HEK293 (cell line): ENCODE results near the gene SLC37A2.

Source experiments
- CTCF ChIA-PET: fragments of 350-600 bp; formaldehyde crosslinking; extraction: SDS; loops from one replicate; lab custom pipeline; 2021; ENCODE audit warnings: antibody characterized with exemption; lab: Yijun Ruan, JAX
- POLR2A ChIA-PET: fragments of 300-600 bp; formaldehyde crosslinking; extraction: SDS; loops from one replicate; lab custom pipeline; 2020; ENCODE audit warnings: antibody characterized with exemption, inconsistent platforms; lab: Yijun Ruan, JAX
- H3K27ac ChIP-seq: fragments of 200-500 bp; sonication (Bioruptor generic); 2 replicates; pipeline ENCODE4 v1.5.1; 2014; ENCODE audit warnings: low read depth, low read length, control low read depth, inconsistent platforms; ENCODE audit errors: extremely low read depth
- H3K36me3 ChIP-seq, 2 experiments: fragments of 200-500 bp in 1 of 2; sonication (Bioruptor generic) in 1 of 2; 1 replicate in 1 of 2; 2 replicates in 1 of 2; pipeline ENCODE4 v1.5.1; 2014 to 2017; ENCODE audit warnings: inconsistent platforms in 2 of 2, low read length in 2 of 2; ENCODE audit not compliant: control insufficient read depth in 2 of 2, insufficient read depth in 1 of 2
- H3K4me1 ChIP-seq: fragments of 200-500 bp; sonication (Bioruptor generic); 2 replicates; pipeline ENCODE4 v1.5.1; 2014; ENCODE audit warnings: mild to moderate bottlenecking, low read length, inconsistent platforms; ENCODE audit not compliant: control insufficient read depth, insufficient read depth
- H3K4me3 ChIP-seq: 2 replicates; pipeline ENCODE4 v1.5.1; 2011; ENCODE audit warnings: low read depth, mild to moderate bottlenecking, control low read depth, low read length, moderate library complexity
- H3K9me3 ChIP-seq: fragments of 200-500 bp; sonication (Bioruptor generic); 2 replicates; pipeline ENCODE4 v1.5.1; 2014; ENCODE audit warnings: low read depth, low read length, inconsistent platforms; ENCODE audit not compliant: control insufficient read depth, insufficient read depth
- BCL11B ChIP-seq: fragments of 450-650 bp; formaldehyde crosslinking; IDR thresholded peaks from 2 replicates; pipeline ENCODE4 v1.5.1; 2016; ENCODE audit warnings: low read depth, missing biosample characterization, missing genetic modification characterization
- SALL2 ChIP-seq: fragments of 450-650 bp; formaldehyde crosslinking; IDR thresholded peaks from 2 replicates; pipeline ENCODE4 v1.5.0; 2017; ENCODE audit warnings: missing biosample characterization, mild to moderate bottlenecking, missing genetic modification characterization, borderline replicate concordance
- SCRT2 ChIP-seq: fragments of 450-650 bp; formaldehyde crosslinking; IDR thresholded peaks from 2 replicates; pipeline ENCODE4 v1.5.1; 2016; ENCODE audit warnings: missing biosample characterization, missing genetic modification characterization
- ZBTB1 ChIP-seq: fragments of 450-650 bp; formaldehyde crosslinking; IDR thresholded peaks from 2 replicates; pipeline ENCODE4 v1.5.1; 2016; ENCODE audit warnings: missing biosample characterization, missing genetic modification characterization
- ZBTB17 ChIP-seq: fragments of 450-650 bp; formaldehyde crosslinking; IDR thresholded peaks from 2 replicates; pipeline ENCODE4 v1.5.1; 2016; ENCODE audit warnings: missing biosample characterization, missing genetic modification characterization
- ZEB2 ChIP-seq: fragments of 450-650 bp; formaldehyde crosslinking; IDR thresholded peaks from 2 replicates; pipeline ENCODE4 v1.5.1; 2016; ENCODE audit warnings: missing biosample characterization, missing genetic modification characterization
- ZIC2 ChIP-seq: fragments of 450-650 bp; formaldehyde crosslinking; IDR thresholded peaks from 2 replicates; pipeline ENCODE4 v1.5.1; 2016; ENCODE audit warnings: missing biosample characterization, missing genetic modification characterization
- ZNF311 ChIP-seq: fragments of 450-650 bp; formaldehyde crosslinking; IDR thresholded peaks from 2 replicates; pipeline ENCODE4 v1.5.1; 2017; ENCODE audit warnings: missing biosample characterization, missing genetic modification characterization, borderline replicate concordance
- ZNF521 ChIP-seq: fragments of 450-650 bp; formaldehyde crosslinking; IDR thresholded peaks from 2 replicates; pipeline ENCODE4 v1.5.1; 2017; ENCODE audit warnings: missing biosample characterization, mild to moderate bottlenecking, missing genetic modification characterization
- ZNF585B ChIP-seq: fragments of 450-650 bp; formaldehyde crosslinking; IDR thresholded peaks from 2 replicates; pipeline ENCODE4 v1.5.1; 2016; ENCODE audit warnings: missing biosample characterization, missing genetic modification characterization
- ZNF600 ChIP-seq: fragments of 450-650 bp; formaldehyde crosslinking; IDR thresholded peaks from 2 replicates; pipeline ENCODE4 v1.5.1; 2016; ENCODE audit warnings: missing biosample characterization, missing genetic modification characterization
- ZNF843 ChIP-seq: fragments of 450-650 bp; formaldehyde crosslinking; IDR thresholded peaks from 2 replicates; pipeline ENCODE4 v1.5.1; 2016; ENCODE audit warnings: missing biosample characterization, missing genetic modification characterization
- TF ChIP-seq, protein P1 (sequence below): fragments of 450-650 bp; IDR thresholded peaks from 2 replicates; pipeline ENCODE4 v1.5.1; 2018; ENCODE audit warnings: missing biosample characterization, missing genetic modification characterization
- TF ChIP-seq, protein P2 (sequence below): fragments of 450-650 bp; formaldehyde crosslinking; IDR thresholded peaks from 2 replicates; pipeline ENCODE4; 2016; ENCODE audit warnings: missing biosample characterization, missing genetic modification characterization
- TF ChIP-seq, protein P3 (sequence below): fragments of 450-650 bp; formaldehyde crosslinking; IDR thresholded peaks from 2 replicates; pipeline ENCODE4 v1.5.1; 2016; ENCODE audit warnings: missing biosample characterization, missing genetic modification characterization
- TF ChIP-seq, protein P4 (sequence below): fragments of 450-650 bp; formaldehyde crosslinking; IDR thresholded peaks from 2 replicates; pipeline ENCODE4 v1.5.1; 2016; ENCODE audit warnings: missing biosample characterization, missing genetic modification characterization
- TF ChIP-seq, protein P5 (sequence below): fragments of 450-650 bp; formaldehyde crosslinking; IDR thresholded peaks from 2 replicates; pipeline ENCODE4 v1.5.1; 2017; ENCODE audit warnings: missing biosample characterization, mild to moderate bottlenecking, missing genetic modification characterization, moderate library complexity

Gene SLC37A2

DNA sequence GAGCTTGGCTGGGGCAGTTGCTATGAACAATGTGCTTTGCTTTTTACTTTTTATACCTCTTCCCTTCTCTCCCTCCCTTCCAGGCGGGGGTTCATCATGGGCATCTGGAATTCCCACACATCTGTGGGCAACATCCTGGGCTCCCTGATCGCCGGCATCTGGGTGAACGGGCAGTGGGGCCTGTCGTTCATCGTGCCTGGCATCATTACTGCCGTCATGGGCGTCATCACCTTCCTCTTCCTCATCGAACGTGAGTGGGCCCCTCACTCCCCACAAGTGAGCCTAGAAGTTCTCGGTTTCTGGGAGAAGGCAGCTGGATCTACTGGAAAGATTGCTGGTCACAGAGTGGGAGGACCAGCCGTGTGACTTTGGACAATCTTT lies 17.4 kb downstream of the SLC37A2 start (continued):
- no peak for TF ChIP-seq ZBTB17 (tag by site-specific recombination)
- TF ChIP-seq ZEB2: no peak
- TF ChIP-seq SALL2 (tag by site-specific recombination): no peak
- TF ChIP-seq, protein P1, sequence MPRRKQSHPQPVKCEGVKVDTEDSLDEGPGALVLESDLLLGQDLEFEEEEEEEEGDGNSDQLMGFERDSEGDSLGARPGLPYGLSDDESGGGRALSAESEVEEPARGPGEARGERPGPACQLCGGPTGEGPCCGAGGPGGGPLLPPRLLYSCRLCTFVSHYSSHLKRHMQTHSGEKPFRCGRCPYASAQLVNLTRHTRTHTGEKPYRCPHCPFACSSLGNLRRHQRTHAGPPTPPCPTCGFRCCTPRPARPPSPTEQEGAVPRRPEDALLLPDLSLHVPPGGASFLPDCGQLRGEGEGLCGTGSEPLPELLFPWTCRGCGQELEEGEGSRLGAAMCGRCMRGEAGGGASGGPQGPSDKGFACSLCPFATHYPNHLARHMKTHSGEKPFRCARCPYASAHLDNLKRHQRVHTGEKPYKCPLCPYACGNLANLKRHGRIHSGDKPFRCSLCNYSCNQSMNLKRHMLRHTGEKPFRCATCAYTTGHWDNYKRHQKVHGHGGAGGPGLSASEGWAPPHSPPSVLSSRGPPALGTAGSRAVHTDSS (tag by site-specific recombination): no peak
- TF ChIP-seq SCRT2: no peak
- no peak for TF ChIP-seq ZNF585B (tag by site-specific recombination)

DNA sequence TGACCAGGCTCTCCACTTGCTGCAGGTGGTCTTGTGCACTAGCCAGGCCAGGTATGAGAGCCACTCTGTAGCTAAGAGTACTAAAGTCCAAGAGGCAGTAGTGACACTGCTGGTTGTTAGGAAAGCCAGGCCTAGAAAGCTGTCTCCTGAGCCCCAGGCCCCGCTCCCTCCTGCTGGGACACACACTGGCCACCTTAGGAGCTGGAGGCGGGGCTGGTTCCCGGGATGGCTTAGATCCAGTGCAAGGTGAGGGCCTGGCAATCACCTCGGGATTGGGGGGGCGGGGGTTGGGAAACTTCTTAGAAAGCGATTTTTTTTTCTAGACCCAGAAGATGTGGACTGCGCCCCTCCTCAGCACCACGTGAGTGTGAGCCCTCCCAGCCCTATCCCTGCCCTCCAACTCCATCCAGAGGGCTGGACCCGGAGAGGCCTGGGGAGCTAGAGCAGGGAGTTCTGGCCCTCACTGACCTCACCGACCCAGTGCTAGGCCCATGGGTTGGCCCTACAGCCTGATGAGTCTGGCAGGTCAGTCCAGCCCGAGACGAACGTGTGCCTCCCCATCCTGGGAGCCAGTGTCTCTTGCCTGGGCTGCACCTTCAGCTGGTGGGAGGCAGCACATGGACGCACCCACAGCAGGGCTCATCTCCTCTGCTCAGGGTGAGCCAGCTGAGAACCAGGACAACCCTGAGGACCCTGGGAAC lies 18.1 kb downstream of the SLC37A2 start:
- no peak overlapping the region for H3K27ac ChIP-seq
- ChIA-PET CTCF (no interaction called here), POLR2A (no interaction called here)
- H3K36me3 ChIP-seq: peaks cover 0 to 9% of the 10 kb centered on the region in 2 experiments; a peak in 1 of 3 replicates
- no peak overlapping the region for H3K4me3 ChIP-seq
- H3K4me1 ChIP-seq: no peaks in the 10 kb centered on the region
- TF ChIP-seq ZIC2 (tag by site-specific recombination) (peak; percentile 33; the same call in 1 of the 2 replicates), ZNF600 (tag by site-specific recombination) (no peak), ZBTB1 (tag by site-specific recombination) (no peak)
- TF ChIP-seq, protein P2, sequence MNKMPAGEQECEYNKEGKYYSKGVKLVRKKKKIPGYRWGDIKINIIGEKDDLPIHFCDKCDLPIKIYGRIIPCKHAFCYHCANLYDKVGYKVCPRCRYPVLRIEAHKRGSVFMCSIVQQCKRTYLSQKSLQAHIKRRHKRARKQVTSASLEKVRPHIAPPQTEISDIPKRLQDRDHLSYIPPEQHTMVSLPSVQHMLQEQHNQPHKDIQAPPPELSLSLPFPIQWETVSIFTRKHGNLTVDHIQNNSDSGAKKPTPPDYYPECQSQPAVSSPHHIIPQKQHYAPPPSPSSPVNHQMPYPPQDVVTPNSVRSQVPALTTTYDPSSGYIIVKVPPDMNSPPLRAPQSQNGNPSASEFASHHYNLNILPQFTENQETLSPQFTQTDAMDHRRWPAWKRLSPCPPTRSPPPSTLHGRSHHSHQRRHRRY (tag by site-specific recombination): no peak
- TF ChIP-seq, protein P3, sequence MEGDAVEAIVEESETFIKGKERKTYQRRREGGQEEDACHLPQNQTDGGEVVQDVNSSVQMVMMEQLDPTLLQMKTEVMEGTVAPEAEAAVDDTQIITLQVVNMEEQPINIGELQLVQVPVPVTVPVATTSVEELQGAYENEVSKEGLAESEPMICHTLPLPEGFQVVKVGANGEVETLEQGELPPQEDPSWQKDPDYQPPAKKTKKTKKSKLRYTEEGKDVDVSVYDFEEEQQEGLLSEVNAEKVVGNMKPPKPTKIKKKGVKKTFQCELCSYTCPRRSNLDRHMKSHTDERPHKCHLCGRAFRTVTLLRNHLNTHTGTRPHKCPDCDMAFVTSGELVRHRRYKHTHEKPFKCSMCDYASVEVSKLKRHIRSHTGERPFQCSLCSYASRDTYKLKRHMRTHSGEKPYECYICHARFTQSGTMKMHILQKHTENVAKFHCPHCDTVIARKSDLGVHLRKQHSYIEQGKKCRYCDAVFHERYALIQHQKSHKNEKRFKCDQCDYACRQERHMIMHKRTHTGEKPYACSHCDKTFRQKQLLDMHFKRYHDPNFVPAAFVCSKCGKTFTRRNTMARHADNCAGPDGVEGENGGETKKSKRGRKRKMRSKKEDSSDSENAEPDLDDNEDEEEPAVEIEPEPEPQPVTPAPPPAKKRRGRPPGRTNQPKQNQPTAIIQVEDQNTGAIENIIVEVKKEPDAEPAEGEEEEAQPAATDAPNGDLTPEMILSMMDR (tag by site-specific recombination): no peak
- TF ChIP-seq, protein P4, sequence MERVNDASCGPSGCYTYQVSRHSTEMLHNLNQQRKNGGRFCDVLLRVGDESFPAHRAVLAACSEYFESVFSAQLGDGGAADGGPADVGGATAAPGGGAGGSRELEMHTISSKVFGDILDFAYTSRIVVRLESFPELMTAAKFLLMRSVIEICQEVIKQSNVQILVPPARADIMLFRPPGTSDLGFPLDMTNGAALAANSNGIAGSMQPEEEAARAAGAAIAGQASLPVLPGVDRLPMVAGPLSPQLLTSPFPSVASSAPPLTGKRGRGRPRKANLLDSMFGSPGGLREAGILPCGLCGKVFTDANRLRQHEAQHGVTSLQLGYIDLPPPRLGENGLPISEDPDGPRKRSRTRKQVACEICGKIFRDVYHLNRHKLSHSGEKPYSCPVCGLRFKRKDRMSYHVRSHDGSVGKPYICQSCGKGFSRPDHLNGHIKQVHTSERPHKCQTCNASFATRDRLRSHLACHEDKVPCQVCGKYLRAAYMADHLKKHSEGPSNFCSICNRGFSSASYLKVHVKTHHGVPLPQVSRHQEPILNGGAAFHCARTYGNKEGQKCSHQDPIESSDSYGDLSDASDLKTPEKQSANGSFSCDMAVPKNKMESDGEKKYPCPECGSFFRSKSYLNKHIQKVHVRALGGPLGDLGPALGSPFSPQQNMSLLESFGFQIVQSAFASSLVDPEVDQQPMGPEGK (tag by site-specific recombination): no peak
- no peaks in the 10 kb centered on the region for H3K9me3 ChIP-seq

DNA sequence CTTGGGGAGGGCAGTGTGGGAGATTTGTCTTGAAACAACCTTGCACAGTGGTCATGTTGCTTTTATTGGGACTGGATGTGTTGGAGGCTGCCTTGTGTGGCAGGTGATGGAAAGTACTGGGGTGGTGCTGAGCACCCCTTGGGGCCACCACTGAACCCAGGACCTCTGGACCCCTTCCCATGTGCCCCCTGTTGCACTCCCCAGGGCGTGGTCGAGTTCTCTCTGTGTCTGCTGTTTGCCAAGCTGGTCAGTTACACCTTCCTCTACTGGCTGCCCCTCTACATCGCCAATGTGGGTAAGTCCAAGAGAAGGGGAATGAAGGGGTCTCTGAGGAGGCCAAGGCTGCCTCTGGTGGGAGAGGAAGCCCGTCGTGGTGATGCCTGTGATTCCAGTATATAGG lies 18.9 kb downstream of the SLC37A2 start:
- Histone ChIP-seq H3K9me3 (no peaks in the 10 kb centered on the region), H3K4me1 (no peaks in the 10 kb centered on the region), H3K27ac (no peak overlapping the region)
- POLR2A ChIA-PET: no interaction called here
- CTCF ChIA-PET: interaction anchor here (0.9 to 1.2 kb wide), 2 partner anchors 9 to 350 kb away, joined by 4 read pairs; no protein-coding TSS in a partner anchor
- TF ChIP-seq ZNF521 (tag by site-specific recombination): no peak
- TF ChIP-seq, protein P5, sequence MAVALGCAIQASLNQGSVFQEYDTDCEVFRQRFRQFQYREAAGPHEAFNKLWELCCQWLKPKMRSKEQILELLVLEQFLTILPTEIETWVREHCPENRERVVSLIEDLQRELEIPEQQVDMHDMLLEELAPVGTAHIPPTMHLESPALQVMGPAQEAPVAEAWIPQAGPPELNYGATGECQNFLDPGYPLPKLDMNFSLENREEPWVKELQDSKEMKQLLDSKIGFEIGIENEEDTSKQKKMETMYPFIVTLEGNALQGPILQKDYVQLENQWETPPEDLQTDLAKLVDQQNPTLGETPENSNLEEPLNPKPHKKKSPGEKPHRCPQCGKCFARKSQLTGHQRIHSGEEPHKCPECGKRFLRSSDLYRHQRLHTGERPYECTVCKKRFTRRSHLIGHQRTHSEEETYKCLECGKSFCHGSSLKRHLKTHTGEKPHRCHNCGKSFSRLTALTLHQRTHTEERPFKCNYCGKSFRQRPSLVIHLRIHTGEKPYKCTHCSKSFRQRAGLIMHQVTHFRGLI (tag by site-specific recombination): no peak
- no peak for TF ChIP-seq ZNF311 (tag by site-specific recombination)
- no peak for TF ChIP-seq ZNF843
- no peak for TF ChIP-seq BCL11B (tag by site-specific recombination)
- TF ChIP-seq, all 188 proteins: peak for 0
- Histone ChIP-seq H3K36me3 (peaks cover 0 to 13% of the 10 kb centered on the region in 2 experiments; a peak in 1 of 3 replicates), H3K4me3 (no peak overlapping the region)
